ENCODE data around the gene ALOX5AP. TPM values are rescaled to one million over a fixed set of nuclear protein-coding genes. Genes with fewer than 3 reads are reported as not detected.
A peak's percentile ranks its signal among the peaks of the same experiment; 100 is the strongest.

ALOX5AP gene
- total RNA-seq, 1 experiment from 2014 or later, result 1.1 TPM

DNA sequence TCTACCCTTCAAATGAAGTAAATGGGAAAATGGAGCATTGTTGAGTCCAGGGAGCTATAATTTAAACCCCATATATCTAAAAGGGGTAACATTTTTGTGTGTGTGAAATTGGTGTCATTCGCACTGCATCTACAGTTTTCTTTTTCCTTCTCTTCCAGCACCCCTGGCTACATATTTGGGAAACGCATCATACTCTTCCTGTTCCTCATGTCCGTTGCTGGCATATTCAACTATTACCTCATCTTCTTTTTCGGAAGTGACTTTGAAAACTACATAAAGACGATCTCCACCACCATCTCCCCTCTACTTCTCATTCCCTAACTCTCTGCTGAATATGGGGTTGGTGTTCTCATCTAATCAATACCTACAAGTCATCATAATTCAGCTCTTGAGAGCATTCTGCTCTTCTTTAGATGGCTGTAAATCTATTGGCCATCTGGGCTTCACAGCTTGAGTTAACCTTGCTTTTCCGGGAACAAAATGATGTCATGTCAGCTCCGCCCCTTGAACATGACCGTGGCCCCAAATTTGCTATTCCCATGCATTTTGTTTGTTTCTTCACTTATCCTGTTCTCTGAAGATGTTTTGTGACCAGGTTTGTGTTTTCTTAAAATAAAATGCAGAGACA is 28.6 kb downstream of the ALOX5AP start:
- no peak overlapping the region for H3K4me3 Mint-ChIP-seq (ENCODE audit: unreplicated experiment)
- no peak for DNase-seq
- H3K27ac Mint-ChIP-seq (ENCODE audit: unreplicated experiment), result no peak overlapping the region
- TF ChIP-seq, protein P1, sequence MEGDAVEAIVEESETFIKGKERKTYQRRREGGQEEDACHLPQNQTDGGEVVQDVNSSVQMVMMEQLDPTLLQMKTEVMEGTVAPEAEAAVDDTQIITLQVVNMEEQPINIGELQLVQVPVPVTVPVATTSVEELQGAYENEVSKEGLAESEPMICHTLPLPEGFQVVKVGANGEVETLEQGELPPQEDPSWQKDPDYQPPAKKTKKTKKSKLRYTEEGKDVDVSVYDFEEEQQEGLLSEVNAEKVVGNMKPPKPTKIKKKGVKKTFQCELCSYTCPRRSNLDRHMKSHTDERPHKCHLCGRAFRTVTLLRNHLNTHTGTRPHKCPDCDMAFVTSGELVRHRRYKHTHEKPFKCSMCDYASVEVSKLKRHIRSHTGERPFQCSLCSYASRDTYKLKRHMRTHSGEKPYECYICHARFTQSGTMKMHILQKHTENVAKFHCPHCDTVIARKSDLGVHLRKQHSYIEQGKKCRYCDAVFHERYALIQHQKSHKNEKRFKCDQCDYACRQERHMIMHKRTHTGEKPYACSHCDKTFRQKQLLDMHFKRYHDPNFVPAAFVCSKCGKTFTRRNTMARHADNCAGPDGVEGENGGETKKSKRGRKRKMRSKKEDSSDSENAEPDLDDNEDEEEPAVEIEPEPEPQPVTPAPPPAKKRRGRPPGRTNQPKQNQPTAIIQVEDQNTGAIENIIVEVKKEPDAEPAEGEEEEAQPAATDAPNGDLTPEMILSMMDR (IDR thresholded peaks at IDR 0.05; ENCODE audit: insufficient read depth in 1 of 2, low read depth in 1 of 2, low read length in 1 of 2, severe bottlenecking in 1 of 2, unreplicated experiment in 1 of 2), result no peak
- H3K27me3 Mint-ChIP-seq (ENCODE audit: insufficient read depth, unreplicated experiment), result no peaks in the 10 kb centered on the region
- H3K9me3 ChIP-seq, result no peaks in the 10 kb centered on the region
- H3K9me3 Mint-ChIP-seq (ENCODE audit: unreplicated experiment), result no peaks in the 10 kb centered on the region
- intact Hi-C loops (cut with micrococcal nuclease; ENCODE audit: unreplicated experiment), result no loop called here
- no peaks in the 10 kb centered on the region for H3K27me3 ChIP-seq (replicated peaks; ENCODE audit: control insufficient read depth, insufficient read depth, low read length)
- no peak overlapping the region for H3K4me3 ChIP-seq (ENCODE audit: low read depth, low read length)
- no peaks in the 10 kb centered on the region for H3K36me3 ChIP-seq (ENCODE audit: control insufficient read depth, insufficient read depth, low read length)
- H3K36me3 Mint-ChIP-seq (ENCODE audit: insufficient read depth, unreplicated experiment), result no peaks in the 10 kb centered on the region
- H3K4me1 Mint-ChIP-seq (ENCODE audit: low read depth, unreplicated experiment), result peaks cover 19% of the 10 kb centered on the region
- BruUV-seq (replicated peaks), result no TSS peak
- ChIA-PET CTCF (no interaction called here), POLR2A (no interaction called here)
- peaks cover 22% of the 10 kb centered on the region for H3K4me1 ChIP-seq

DNA sequence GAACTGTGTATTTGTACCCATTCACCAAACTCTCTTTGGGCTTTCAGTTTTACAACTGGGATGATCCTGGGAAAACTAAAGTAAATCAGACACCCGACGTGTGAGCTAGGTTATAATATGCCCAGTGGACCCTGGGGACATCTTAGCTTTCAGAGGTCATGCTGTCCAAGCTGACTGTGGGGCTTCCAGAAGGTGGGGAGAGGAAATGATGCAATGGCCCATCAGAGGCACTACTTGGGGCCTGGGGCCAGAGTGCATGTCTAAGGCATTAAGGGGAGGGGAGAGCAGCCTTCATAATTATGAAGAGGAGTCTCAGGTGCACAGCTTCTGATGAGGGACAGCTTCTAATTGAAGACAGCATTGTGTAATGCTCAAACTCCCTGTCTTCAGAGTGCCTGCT is 30.9 kb downstream of the ALOX5AP start:
- POLR2A ChIA-PET, result no interaction called here

DNA sequence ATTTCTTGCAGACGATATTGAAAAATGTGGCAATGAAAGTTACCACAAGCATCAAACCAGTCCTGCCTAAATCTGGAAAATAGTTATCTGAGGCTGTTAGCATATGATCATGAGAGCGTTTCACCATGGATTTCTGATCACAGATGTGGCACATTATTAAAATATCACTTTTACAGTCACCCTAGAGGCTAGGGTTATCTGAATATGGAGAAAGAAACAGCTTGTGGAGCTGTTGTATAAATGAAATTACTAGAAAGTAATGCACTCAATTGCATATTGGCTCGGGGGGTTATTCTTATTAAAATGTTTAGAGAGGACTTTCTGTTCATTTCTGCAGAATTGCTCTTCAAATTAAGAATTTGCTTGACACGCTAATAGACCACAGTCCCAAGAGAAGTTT is 35.6 kb downstream of the ALOX5AP start:
- ChIA-PET CTCF (no interaction called here), POLR2A (no interaction called here)
- BruUV-seq (replicated peaks), result no TSS peak

More for the DNA sequence above, 30.9 kb downstream of the ALOX5AP start:
- Mint-ChIP-seq H3K9me3 (ENCODE audit: unreplicated experiment) (no peaks in the 10 kb centered on the region), H3K27me3 (ENCODE audit: insufficient read depth, unreplicated experiment) (no peaks in the 10 kb centered on the region), H3K4me1 (ENCODE audit: low read depth, unreplicated experiment) (peaks cover 19% of the 10 kb centered on the region), H3K36me3 (ENCODE audit: insufficient read depth, unreplicated experiment) (no peaks in the 10 kb centered on the region), H3K4me3 (ENCODE audit: unreplicated experiment) (peak overlapping the region; percentile 17), H3K27ac (ENCODE audit: unreplicated experiment) (peak overlapping the region; percentile 81)
- Histone ChIP-seq H3K27me3 (replicated peaks; ENCODE audit: control insufficient read depth, insufficient read depth, low read length) (no peaks in the 10 kb centered on the region), H3K9me3 (no peaks in the 10 kb centered on the region), H3K4me1 (peaks cover 22% of the 10 kb centered on the region), H3K4me3 (ENCODE audit: low read depth, low read length) (no peak overlapping the region), H3K36me3 (ENCODE audit: control insufficient read depth, insufficient read depth, low read length) (no peaks in the 10 kb centered on the region)
- intact Hi-C loops (cut with micrococcal nuclease; ENCODE audit: unreplicated experiment), result no loop called here
- TF ChIP-seq, protein P1 (IDR thresholded peaks at IDR 0.05; ENCODE audit: insufficient read depth in 1 of 2, low read depth in 1 of 2, low read length in 1 of 2, severe bottlenecking in 1 of 2, unreplicated experiment in 1 of 2), result no peak
- no peak for DNase-seq
- CTCF ChIA-PET, result interaction anchor here (0.8 kb wide), 1 partner anchor 26 kb away, joined by 3 read pairs; no protein-coding TSS in a partner anchor
- no TSS peak for BruUV-seq (replicated peaks)

More for the DNA sequence above, 35.6 kb downstream of the ALOX5AP start:
- Histone ChIP-seq H3K36me3 (ENCODE audit: control insufficient read depth, insufficient read depth, low read length) (no peaks in the 10 kb centered on the region), H3K9me3 (no peaks in the 10 kb centered on the region), H3K27me3 (replicated peaks; ENCODE audit: control insufficient read depth, insufficient read depth, low read length) (no peaks in the 10 kb centered on the region), H3K4me3 (ENCODE audit: low read depth, low read length) (no peak overlapping the region), H3K4me1 (peaks cover 20% of the 10 kb centered on the region)
- Mint-ChIP-seq H3K27ac (ENCODE audit: unreplicated experiment) (no peak overlapping the region), H3K27me3 (ENCODE audit: insufficient read depth, unreplicated experiment) (no peaks in the 10 kb centered on the region), H3K4me3 (ENCODE audit: unreplicated experiment) (no peak overlapping the region), H3K9me3 (ENCODE audit: unreplicated experiment) (no peaks in the 10 kb centered on the region), H3K4me1 (ENCODE audit: low read depth, unreplicated experiment) (peaks cover 18% of the 10 kb centered on the region), H3K36me3 (ENCODE audit: insufficient read depth, unreplicated experiment) (no peaks in the 10 kb centered on the region)
- intact Hi-C loops (cut with micrococcal nuclease; ENCODE audit: unreplicated experiment), result no loop called here
- no peak for DNase-seq
- TF ChIP-seq, protein P1 (IDR thresholded peaks at IDR 0.05; ENCODE audit: insufficient read depth in 1 of 2, low read depth in 1 of 2, low read length in 1 of 2, severe bottlenecking in 1 of 2, unreplicated experiment in 1 of 2), result no peak
